Activated CD8-positive, alpha-beta memory T cell treated with anti-CD3 and anti-CD28 coated beads for 24 hours (primary cell): Measurements from ENCODE around the gene ITFG2.
"Not testable (repeated sequence)": the region's sequence is repeated elsewhere in the genome, so short reads cannot be mapped to it uniquely, and the experiment has no call there.

Experiments
- DNase-seq: peaks from one replicate; pipeline ENCODE4 v3.0.0-alpha.2; 2020

ITFG2 gene

DNA sequence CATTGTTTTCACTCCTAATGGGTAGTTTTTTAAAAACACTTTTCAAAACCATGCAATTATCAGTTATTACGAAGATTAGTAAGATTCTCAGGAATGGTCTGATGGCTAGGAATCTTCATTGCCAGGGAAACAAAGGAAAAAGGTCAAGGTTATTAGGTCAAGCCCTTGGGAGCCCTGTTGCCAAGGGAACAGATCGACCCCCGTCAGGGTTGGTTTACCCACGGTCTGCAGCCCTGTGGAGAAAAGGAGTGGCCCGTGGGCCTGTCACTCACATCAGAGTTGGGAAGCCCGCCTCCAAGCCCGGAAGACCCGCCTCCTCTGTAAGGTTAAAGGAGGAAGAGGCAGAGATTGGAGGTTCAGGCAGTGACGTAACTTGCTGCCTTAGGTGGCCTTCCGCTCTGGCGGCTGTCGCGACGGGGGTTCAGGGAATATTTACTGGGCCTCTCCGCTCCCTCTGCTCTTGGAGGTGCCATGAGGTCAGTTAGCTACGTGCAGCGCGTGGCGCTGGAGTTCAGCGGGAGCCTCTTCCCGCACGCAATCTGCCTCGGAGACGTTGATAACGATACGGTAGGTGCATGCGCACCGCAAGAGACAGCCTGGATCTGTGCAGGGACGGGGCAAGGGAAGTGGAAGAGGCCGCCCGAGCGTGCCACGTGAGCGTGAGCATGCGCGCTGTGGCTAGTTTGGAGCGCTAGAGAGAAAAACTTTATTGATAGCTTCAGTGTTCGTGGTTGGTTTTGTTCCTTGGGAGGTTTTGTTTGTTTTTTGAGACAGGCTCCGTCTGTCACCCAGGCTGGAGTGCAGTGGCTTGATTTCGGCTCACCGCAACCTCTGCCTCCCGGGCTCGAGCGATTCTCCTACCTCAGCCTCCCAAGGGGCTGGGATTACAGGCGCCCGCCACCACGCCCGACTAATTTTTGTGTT is at the start of gene ITFG2:
ITFG2 (plus strand) TSS at position 379 of the 924 bp plus-strand sequence; CDS start at position 472, 93 bp downstream.
- DNase-seq, result peak; percentile 97

DNA sequence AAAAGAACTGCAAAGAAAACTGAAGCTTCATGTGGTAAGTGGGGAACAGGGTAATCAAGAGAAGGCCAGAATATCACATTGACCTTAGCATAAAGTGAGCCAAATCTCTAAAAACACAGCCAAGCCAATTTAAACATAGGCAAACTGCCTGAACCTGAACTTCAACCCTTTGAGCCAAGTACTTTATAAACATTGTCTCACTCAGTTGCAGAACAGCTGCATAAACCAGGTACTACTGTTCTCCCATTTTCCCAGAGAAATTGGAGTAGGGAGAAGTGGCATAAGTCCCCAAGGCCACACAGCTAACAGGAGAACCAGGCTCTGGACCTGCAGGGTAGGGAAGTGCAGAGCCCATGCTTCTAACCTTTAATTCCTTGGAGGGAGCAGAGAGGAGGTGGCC is 48.1 kb upstream of the ITFG2 start:
- DNase-seq, result no peak

DNA sequence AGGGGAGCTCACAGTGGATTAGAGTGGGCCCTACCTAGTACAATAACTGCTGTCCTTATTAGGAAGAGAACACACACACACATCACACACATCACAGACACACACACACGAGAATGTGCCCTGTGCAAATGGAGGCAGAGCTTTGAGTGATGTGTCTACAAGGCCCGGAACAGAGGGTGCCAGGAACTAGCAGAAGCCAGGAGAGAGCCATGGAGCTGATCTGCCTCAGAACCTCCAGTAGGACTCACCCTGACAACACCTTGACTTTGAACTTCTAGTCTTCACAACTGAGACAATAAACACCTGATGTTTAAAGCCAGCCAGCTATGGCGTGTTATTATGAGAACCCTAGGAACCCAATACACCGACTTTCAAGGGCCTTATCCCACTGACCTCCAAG is 47.4 kb upstream of the ITFG2 start:
- no peak for DNase-seq

DNA sequence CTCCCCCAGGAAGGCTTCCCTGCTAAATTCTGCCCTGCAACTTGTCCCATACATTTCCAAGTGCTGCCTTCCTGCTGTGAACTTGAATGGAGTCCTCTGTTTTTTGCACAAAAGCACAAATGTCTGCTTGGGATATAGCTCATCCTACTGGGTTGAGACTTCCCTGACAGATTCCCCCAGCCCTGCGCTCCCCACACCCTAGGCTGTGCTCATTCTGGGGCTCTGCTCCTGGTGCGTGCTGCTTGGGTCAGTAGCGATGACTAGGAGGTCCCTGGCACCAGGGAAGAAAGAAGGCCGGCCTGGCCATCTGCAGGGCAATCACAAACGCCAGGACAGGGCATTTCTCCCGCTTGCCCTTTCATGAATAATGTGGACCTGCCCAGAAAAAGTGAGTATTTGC is 46.9 kb upstream of the ITFG2 start:
- DNase-seq, result no peak

DNA sequence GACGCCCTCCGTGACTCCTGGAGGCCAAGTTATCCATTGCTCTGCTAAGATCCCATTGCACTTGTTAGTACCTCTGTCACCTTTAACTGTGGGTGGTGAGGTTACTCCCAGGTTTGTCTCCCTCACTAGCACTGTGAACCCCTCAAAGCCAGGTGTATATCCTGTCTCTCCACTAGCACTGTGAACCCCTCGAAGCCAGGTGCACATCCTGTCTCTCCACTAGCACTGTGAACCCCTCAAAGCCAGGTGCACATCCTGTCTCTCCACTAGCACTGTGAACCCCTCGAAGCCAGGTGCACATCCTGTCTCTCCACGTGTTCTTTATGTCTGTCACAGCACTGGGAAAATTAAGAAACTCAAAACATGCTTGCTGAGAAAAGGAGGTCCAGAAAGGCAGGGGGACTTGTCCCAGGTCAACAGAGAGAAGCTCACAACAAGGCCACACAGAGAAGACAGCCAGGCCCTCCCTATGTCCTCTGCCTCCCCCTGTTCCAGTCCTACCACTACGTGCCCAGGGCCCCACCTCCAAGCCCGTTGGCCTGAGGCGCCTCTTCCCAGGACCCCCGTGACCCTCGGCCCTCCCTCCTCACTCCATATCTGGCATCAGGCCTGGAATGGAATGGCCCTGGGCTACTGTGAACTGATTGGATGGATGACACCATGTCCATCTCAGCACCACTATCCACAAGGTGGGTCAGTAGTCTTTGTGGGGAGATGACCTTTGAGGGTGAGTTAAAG is 44.1 kb upstream of the ITFG2 start:
- DNase-seq, result peak; percentile 30

DNA sequence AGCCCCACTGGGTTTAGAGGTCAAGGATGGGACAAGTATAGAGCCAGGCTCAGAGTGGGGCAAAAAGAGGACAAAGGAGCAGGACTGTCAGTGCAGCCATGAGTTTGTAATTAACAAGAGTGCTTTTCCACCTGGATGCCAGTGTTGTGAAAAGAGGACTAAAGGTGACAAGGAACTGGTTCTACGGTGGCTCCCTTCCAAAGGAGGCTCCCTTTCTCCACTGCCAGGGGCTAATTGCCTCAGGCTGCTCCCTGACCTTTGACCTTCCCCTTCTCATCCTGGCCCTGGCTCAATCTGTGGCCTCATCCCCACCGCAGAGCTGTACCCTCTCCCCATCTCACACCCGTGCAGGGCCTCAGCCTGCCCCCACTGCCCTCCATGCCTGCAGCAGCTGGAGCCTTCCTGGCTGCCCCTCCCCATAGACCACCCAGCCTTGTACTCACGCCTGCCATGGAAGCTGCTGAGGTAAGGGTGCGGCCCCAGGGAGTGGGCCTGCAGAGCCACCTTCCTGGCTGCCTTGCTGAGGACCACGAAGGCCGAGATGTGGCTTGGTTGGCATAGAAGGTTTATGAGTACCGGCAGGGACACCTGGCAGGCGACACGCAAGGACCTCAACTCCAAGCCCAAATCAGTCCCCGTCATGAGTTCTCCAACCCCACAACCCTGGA is 42.5 kb upstream of the ITFG2 start:
- peak; percentile 35 for DNase-seq

DNA sequence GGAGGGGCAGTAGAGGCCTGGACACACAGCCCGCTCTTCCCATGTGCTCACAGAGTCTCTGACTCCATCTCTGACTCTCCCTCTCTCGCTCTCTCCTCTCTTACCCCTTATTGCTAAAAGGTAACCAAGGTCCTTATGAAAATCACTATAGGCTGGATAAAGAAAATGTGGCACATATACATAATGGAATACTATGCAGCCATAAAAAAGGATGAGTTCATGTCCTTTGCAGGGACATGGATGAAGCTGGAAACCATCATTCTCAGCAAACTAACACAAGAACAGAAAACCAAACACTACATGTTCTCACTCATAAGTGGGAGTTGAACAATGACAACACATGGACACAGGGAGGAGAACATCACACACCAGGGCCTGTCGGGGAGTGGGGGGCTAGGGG is 41.9 kb upstream of the ITFG2 start:
- DNase-seq, result not testable (repeated sequence)

DNA sequence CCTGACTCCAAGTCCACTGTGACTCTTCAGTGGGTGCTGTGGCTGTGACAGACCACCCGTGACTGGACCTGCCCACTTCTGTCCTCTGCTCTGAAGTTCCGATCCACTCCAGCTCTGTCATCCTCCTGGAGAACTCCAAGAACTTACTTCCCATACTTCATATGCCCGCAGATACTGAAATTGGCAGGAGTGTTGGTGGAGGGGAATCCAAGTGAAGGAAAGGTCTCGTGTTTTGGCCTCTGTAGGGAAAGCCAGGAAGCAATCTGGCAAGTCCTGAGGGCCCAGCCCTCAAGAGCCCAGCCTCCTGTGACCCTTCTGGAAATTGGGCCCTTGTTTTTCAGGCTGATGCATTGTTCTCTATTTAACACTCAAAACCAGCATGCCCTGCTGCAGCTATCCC is 40.1 kb upstream of the ITFG2 start:
- peak; percentile 35 for DNase-seq

DNA sequence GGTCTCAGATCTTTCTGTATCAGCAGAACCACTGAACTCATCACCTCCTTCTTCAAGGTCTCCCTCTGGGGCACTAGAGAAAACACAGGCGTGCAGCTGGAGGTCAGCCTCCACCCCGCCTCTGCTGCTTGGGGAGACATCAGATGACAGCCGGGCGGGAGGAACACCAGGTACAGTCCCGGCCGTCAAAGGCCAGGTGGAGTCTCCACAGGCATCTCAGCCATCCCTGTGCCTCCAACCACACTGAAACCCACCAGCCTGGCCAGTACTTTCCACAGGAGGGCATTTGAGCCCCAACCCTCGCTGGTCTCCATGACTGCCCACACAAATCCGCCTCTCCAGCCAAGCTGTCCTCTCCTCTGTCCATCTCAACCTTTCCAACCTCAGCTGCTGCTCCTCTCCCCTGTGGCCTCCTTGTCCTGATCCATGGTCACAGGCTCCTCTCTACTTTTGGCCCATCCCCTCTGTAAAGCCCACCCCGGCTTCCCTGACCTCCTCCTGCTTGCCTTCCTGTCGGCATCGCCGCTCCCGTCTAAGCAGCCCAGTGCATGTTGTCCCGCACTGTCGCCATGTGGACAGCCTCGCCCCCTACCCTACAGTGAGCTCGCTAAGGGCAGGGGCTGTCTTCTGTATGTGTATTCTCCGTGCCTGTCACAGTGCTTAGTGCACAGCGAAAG is 39.1 kb upstream of the ITFG2 start:
- DNase-seq, result no peak

DNA sequence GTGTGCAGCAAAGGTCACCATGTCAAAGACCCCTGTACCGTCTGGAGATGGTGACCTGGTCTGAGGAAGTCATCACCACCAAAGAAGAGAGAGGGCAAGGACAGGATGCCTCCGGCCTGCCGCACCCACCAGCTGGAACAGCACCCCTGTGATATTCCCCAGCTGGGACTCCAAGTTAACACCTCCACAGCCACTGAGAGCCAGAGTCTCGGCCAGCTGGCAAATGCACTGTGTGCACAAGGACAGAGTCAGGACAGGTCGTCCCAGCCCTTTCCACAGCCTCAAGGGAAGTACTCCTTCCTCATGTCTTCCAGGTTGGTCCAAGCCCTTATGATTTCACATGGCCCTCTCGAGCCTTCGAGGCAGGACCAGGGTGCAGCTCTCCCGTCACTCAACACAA is 37.0 kb upstream of the ITFG2 start:
- DNase-seq, result peak; percentile 24

DNA sequence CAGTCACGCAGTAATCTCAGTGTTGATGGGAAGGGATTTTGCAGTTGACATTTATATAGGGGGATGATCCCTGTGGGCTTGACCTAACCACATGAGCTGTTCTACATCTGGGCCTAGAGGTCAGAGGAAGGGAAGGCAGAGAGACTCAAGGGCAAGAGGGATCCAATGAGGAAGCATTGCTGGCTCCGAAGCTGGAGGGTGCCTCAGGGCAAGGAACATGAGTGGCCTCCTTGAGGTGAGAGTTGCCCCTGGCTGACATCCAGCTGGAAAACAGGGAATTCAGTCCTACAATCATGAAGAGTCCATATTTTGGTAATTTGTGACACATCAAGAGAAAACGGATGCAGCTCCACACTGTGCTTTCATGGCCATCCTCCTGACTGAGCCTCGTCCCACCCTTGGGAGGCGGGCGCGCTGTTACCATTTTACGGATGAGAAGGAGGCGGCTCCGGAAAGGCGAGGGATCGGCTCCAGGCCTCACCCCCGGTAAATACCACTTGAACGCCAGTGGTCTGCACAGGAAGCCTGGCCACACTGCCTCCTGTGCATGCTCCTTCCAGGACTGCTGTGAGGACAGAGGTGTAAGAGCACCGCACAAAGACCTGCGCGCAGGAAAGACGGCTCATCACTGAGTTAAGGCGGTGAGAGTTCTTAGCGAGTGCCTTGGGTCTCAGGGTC is 36.2 kb upstream of the ITFG2 start:
- DNase-seq, result peak; percentile 33

DNA sequence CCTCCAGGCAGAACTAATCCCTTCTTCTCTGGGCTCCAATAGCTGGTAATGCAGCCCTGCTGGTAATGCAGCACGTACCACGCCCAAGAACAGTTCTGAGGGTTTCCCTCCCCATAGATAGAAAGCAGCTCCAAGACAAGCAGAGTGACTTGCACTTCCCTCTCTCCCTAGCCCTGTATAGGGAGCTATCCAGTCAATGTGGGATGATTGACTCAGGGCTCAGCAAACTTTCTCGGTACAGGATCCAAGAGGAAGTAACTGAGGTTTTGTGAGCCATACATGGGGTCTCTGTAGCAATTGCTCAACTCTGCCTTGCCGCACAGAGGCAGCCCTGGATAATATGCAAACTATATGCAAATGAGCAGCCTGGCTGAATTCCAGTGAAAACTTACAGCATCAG is 33.2 kb upstream of the ITFG2 start:
- peak; percentile 32 for DNase-seq

DNA sequence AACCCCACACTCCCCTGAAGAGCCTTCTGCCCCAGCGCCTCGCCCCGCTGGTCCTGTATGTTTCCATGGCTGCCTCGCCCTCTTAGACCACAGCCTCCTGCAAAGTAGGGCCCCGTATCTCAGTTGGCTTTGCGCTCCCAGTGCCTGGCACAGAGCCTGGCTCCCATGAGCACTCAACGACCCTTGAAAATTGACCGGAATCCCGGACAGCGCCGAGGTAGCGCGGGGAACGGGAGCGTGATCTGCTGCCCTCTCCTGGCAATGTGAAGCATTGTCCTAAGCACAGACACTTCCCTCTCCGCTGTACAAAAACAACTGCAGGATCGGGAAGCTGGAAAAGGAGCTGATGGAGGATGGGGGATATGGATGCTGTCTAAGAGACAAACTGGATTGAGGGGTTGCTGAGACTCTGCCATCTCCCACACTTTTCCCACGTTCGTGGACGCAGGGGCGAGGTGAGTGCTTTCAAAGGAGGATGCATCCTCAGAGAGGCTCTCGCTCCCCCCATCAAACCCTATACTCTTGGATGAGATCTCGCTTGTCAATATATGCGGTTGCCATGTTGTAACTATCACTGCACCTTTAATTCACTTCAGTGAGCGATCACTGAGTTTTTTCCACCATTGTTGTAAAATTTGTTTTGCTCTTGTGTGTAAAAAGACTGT is 28.4 kb upstream of the ITFG2 start:
- DNase-seq, result peak; percentile 83

DNA sequence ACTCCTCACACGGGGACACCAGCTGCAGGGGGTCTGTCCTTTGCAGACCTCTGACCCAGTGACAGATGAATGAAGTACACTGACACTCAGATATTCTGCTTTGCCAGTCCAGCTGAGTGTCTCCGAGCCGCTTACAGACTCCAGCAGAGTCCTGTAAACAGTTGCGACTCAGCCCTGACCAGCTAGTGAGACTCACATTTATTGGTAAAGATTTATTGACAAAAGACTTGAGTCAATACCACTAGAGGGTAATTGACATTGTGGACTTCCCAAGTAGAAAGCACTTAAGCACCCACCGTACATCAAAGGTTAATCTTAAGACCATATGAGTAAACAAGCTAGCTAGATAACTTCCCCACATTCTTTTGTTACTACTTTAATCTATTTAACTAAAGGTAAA is 27.5 kb upstream of the ITFG2 start:
- DNase-seq, result no peak

DNA sequence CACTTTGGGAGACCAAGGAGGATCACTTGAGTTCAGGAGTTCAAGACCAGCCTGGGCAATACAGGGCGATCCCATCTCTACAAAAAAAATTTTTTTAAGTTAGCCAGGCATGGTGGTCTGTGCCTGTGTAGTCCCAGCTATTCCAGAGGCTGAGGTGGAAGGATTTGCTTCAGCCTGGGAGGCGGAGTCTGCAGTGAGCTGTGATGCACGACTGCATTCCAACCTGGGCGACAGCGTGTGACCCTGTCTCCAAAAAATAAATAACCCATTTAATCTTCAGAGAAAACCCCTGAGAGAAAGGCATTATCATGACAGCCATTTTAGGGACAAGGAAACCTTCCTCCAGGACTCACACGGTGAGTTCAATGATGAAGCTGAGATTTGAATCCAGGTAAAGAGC is 21.4 kb upstream of the ITFG2 start:
- DNase-seq, result no peak

DNA sequence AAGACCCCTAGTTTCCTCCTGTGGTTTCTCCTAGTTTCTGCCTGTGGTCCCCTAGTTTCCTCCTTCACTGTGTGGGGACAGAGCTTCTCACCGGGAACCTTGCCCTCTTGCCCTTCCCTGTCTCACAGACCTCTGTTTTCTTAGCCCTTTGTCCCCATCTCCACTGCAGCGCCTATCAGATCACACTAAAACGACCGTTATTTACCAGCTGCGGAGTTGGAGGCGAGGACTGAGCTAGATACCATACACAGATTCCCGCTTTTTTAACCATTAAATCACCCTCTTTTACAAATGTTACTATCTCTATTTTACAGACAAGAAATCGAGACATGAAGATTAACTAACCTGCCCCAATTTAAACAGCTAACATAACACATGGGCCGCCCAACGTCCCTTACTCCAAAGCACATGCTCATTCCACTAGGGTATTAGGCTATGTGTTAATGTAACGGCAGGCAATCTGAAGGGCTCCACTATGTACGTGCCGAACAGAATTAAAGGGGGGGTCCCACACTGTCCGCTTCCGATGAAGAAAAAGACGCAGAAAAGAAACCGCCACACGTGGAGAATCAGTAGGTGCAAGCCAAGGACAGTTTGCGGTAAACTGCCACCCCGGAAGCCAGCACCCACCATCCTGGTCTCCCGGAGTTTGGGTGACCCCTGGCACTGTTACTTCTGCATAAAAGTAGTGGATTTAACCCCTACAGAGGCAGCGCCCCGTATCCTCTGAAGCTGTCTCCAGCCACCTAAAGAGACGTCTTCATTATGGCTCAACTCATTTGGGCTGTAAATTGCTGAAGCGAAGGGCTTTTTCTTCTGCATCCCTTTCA is 19.6 kb upstream of the ITFG2 start:
- no peak for DNase-seq

DNA sequence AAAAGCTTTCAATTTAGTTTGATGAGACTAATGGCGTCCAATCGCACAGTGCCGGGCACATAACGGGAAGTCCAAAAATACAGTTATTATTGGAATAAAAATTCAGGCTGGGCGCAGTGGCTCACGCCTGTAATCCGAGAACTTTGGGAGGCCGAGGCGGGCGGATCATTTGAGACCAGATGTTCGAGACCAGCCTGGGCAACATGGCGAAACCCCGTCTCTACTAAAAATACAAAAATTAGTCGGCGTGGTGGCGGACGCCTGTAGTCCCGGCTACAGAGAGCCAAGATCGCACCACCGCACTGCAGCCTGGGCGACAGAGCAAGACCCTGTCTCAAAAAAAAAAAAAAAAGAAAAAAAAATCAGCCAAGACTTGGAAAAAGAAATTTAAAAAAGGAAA is 18.9 kb upstream of the ITFG2 start:
- DNase-seq, result no peak

DNA sequence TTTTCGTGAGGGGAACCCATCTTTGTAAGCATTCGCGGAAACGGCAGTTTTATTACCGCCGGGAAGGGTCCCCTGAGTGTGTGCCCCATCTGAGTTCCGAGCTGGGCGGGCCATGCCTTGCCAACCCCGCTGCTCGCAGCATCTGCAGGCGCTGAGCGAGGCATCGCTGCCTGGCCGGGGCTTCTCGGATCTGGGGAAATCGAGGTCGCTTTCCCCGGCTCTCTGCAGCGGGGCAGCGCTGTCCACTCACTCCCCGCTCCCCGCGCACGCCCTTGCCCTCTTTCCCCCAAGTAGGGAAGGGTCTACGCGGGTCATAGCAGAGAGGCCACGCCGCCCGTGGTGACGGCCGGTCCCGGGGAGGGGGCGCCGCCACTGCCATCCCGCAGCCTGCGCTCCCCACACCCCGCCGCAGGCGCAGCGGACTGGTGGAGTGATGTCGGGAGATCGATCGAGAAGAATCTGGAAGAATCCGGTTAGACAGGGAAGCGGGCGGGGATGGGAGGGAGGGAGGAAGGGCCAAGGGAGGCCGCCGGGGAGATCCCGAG is 18.2 kb upstream of the ITFG2 start:
- peak; percentile 80 for DNase-seq

DNA sequence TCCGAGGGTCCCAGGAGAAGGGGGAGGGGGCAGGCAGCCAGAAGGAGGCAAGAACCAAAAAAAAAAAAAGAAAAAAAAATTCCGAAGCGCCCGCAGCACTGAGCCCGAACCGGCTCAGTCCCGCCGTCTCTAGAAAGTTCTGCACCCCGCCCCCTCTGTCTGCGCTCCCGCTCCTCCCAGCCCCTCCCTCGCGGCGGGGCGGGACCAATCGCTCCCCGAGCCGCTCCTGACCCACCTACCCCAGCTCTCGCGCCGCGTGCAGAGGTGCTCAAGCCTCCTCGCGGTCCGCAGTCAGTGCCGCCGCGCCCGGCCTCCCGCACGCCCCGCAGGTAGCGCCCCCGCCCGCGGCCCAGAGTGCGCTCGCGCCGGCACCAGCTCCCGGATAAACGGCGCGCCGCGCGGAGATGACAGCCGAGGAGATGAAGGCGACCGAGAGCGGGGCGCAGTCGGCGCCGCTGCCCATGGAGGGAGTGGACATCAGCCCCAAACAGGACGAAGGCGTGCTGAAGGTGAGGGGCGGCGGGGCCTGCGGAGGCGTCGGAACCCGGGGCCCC is 17.7 kb upstream of the ITFG2 start, which contains the start of gene FKBP4:
FKBP4 (plus strand) TSS at position 235 of the 554 bp plus-strand sequence; CDS start at position 405, 170 bp downstream.
- peak; percentile 93 for DNase-seq
